HTERT RPE-1 (cell line): ENCODE results near the gene BTNL8.
"Not testable (repeated sequence)": the region's sequence is repeated elsewhere in the genome, so short reads cannot be mapped to it uniquely, and the experiment has no call there.

Experiments used
- in situ Hi-C: fragments of 300-500 bp; cut with MboI; formaldehyde crosslinking; loops from 4 replicates; pipeline ENCODE4 v1.14.3; 2020; ENCODE audit warnings: low sequenced_read_pairs

BTNL8 gene

GRCh38 chr5:180874804-180875582, 24.0 kb upstream of the BTNL8 start:
- in situ Hi-C loops: no loop called here

GRCh38 chr5:180875860-180876426, 23.0 kb upstream of the BTNL8 start:
- in situ Hi-C loops: no loop called here

DNA sequence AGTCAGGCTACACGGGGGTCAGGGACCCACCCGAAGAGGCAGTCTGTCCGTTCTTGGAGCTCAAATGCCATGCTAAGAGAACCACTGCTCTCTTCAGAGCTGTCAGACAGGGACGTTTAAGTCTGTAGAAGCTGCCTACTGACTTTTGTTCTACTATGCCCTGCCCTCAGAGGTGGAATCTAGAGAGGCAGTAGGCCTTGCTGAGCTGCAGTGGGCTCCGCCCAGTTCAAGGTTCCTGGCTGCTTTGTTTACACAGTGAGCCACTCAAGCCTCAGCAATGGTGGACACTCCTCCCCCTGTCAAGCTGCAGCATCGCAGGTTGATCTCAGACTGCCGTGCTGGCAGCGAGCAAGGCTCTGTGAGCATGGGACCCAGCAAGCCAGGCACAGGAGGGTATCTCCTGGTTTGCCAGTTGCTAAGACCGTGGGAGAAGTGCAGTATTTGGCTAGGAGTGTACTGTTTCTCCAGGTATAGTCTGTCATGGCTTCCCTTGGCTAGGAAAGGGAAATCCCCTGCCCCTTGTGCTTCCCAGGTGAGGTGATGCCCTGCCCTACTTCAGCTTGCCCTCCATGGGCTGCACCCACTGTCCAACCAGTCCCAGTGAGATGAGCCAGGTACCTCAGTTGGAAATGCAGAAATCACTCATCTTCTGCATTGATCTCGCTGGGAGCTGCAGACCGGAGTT, 13.0 kb upstream of the BTNL8 start:
- in situ Hi-C loops: not testable (repeated sequence)

GRCh38 chr5:180889381-180889780, 9.6 kb upstream of the BTNL8 start:
- in situ Hi-C loops: no loop called here

DNA sequence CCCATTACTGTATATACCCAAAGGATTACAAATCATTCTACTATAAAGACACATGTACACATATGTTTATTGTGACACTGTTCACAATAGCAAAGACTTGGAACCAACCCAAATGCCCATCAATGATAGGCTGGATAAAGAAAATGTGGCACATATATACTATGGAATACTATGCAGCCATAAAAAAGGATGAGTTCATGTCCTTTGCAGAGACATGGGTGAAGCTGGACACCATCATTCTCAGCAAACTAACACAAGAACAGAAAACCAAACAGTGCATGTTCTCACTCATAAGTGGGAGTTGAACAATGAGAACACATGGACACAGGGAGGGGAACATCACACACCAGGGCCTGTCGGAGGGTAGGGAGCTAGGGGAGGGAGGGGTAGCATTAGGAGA, 3.6 kb upstream of the BTNL8 start:
- in situ Hi-C loops: not testable (repeated sequence)

GRCh38 chr5:180900178-180900577, 1.2 kb downstream of the BTNL8 start:
- in situ Hi-C loops: no loop called here

GRCh38 chr5:180901319-180902009, 2.5 kb downstream of the BTNL8 start:
- in situ Hi-C loops: no loop called here

GRCh38 chr5:180908400-180908799, 9.4 kb downstream of the BTNL8 start:
- in situ Hi-C loops: no loop called here

GRCh38 chr5:180908998-180909731, 10.2 kb downstream of the BTNL8 start:
- in situ Hi-C loops: no loop called here

DNA sequence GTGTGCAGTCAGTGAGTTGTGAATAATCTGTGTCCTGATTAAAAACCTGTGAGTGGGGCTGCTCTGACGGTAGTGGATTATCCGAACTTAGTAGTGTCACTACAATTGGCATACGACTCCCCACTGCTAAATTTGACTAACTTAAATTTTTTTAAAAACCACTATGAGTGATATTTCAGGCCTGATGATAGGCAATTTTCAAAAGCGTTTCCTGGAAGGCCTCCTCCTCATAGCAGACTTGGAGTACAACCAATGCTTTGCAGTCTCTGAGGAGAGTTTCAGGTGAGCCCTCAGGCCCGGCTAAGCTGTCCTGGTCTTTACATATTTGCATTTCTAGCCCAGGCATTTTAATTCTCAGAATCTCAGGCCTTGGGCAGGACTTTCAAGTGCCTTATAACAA, 10.8 kb downstream of the BTNL8 start:
- in situ Hi-C loops: no loop called here

GRCh38 chr5:180910182-180910581, 11.2 kb downstream of the BTNL8 start:
- in situ Hi-C loops: no loop called here

DNA sequence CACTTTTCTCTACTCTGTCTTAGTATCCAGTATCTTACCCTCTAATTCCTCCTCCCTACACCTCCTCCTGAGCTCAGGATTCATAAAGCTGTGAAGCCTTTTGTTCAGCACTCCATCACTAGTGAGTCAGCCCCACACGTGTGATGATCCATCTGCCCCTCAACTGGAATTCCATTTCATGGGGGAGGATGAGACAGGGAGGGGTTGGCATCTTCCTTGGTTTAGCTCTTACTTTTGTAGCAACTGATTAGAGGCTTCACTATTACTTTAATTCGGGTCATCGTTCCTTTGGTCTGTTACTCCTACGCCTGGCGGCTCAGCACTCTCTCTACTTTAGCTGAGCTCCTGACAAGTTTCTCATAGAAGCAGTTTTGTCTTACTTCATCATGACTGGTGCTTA, 11.8 kb downstream of the BTNL8 start:
- in situ Hi-C loops: no loop called here

GRCh38 chr5:180914646-180915045, 15.7 kb downstream of the BTNL8 start:
- in situ Hi-C loops: no loop called here

DNA sequence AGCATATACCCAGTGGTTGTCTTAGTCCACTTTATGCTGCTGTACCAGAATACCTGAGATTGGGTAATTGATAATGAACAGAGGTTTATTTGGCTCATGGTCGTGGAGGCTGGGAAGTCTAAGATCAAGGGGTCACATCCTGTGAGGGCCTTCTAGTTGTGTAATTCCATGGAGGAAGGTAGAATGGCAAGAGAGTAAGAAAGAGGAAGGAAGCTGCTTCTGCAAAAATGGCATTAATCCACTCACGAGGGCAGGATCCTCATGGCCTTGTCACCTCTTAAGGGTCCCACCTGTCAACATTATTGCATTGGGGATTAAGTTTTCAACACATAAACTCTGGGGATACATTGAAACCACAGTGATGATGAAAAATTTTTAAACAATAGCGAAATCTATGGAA, 17.0 kb downstream of the BTNL8 start:
- in situ Hi-C loops: no loop called here

- in situ Hi-C loops: no loop called here
Measured at GRCh38 chr5:180918380-180918779, 19.4 kb downstream of the BTNL8 start.

GRCh38 chr5:180920710-180921109, 21.8 kb downstream of the BTNL8 start:
- in situ Hi-C loops: no loop called here

- in situ Hi-C loops: no loop called here
Measured at GRCh38 chr5:180922932-180923331, 24.0 kb downstream of the BTNL8 start.

- in situ Hi-C loops: no loop called here
Measured at GRCh38 chr5:180932660-180933059, 33.7 kb downstream of the BTNL8 start.

GRCh38 chr5:180935203-180935602, 36.2 kb downstream of the BTNL8 start:
- in situ Hi-C loops: no loop called here

GRCh38 chr5:180938294-180938693, 39.3 kb downstream of the BTNL8 start:
- in situ Hi-C loops: no loop called here
